Osteoblast (primary cell): ENCODE results near the gene NOB1. TPM values are rescaled to one million over a fixed set of nuclear protein-coding genes. Genes with fewer than 3 reads are reported as not detected.
"Not testable (repeated sequence)": the region's sequence is repeated elsewhere in the genome, so short reads cannot be mapped to it uniquely, and the experiment has no call there.

Experiments used
- DNase-seq: peaks from one replicate; pipeline ENCODE4 v3.0.0; 2011; ENCODE audit warnings: low spot score, mixed read lengths; ENCODE audit not compliant: insufficient read length; ENCODE audit errors: missing footprints
- H2AFZ ChIP-seq: 2 replicates; pipeline ENCODE4 v1.6.0; 2011; ENCODE audit warnings: mild to moderate bottlenecking, low read length
- H3K27ac ChIP-seq: 2 replicates; pipeline ENCODE4 v1.5.1; 2011; ENCODE audit warnings: mild to moderate bottlenecking, low read depth, low read length, moderate library complexity
- H3K27me3 ChIP-seq: 2 replicates; pipeline ENCODE4 v1.6.0; 2012; ENCODE audit warnings: mild to moderate bottlenecking, control low read depth, inconsistent platforms, low read length, moderate library complexity; ENCODE audit not compliant: insufficient read depth
- H3K36me3 ChIP-seq: 2 replicates; pipeline ENCODE4 v1.5.1; 2011; ENCODE audit warnings: mild to moderate bottlenecking, low read length, control low read depth, moderate library complexity; ENCODE audit not compliant: insufficient read depth
- H3K4me1 ChIP-seq: 2 replicates; pipeline ENCODE4 v1.5.1; 2011; ENCODE audit warnings: mild to moderate bottlenecking, low read length, control low read depth, moderate library complexity; ENCODE audit not compliant: insufficient read depth
- H3K4me2 ChIP-seq: 2 replicates; pipeline ENCODE4 v1.6.0; 2011; ENCODE audit warnings: mild to moderate bottlenecking, low read length; ENCODE audit not compliant: insufficient read depth
- H3K4me3 ChIP-seq: fragments of 200-600 bp; sonication (generic); 3 replicates; pipeline ENCODE4 v1.5.1; 2012; ENCODE audit warnings: mild to moderate bottlenecking, low read length, inconsistent platforms; ENCODE audit not compliant: insufficient read depth
- H3K79me2 ChIP-seq: 2 replicates; pipeline ENCODE4 v1.6.0; 2012; ENCODE audit warnings: mild to moderate bottlenecking, low read length, control low read depth, inconsistent platforms; ENCODE audit not compliant: insufficient read depth
- H3K9me3 ChIP-seq: 2 replicates; pipeline ENCODE4 v1.5.1; 2011; ENCODE audit warnings: low read depth, low read length, control low read depth
- H4K20me1 ChIP-seq: 2 replicates; pipeline ENCODE4 v1.6.0; 2012; ENCODE audit warnings: mild to moderate bottlenecking, low read length, control low read depth; ENCODE audit not compliant: insufficient read depth
- total RNA-seq: library from RNA; depleted of rRNA; stranded (reverse); fragments of >200 nt; gene quantifications from 2 replicates; pipeline ENCODE4 v1.2.3, GENCODE V29; 2012
- TF ChIP-seq, protein P1 (sequence below): IDR thresholded peaks from 2 replicates; pipeline ENCODE4 v1.5.1; 2011; ENCODE audit warnings: mild to moderate bottlenecking, low read depth, low read length, moderate library complexity; ENCODE audit errors: extremely low read depth

The NOB1 gene
- total RNA-seq, 1 donor = 35.5 TPM

GRCh38 chr16:69761983-69762813, 7.5 kb upstream of the NOB1 start, which contains the start of gene WWP2:
Gene WWP2, plus strand, starts transcription at chr16:69762332. Its CDS starts 24,679 bp downstream, at chr16:69787011.
- Histone ChIP-seq H3K4me3 (peak within 1 kb of the TSS; percentile 99), H3K9me3 (no peaks in the 10 kb centered on the region), H2AFZ (peak within 1 kb of the TSS; percentile 100), H4K20me1 (peaks cover 6% of the 10 kb centered on the region), H3K4me1 (peaks cover 12% of the 10 kb centered on the region), H3K27ac (peak within 1 kb of the TSS; percentile 85), H3K4me2 (peak within 1 kb of the TSS; percentile 99), H3K36me3 (no peaks in the 10 kb centered on the region), H3K79me2 (peaks cover 49% of the 10 kb centered on the region), H3K27me3 (no peaks in the 10 kb centered on the region)
- TF ChIP-seq, protein P1, sequence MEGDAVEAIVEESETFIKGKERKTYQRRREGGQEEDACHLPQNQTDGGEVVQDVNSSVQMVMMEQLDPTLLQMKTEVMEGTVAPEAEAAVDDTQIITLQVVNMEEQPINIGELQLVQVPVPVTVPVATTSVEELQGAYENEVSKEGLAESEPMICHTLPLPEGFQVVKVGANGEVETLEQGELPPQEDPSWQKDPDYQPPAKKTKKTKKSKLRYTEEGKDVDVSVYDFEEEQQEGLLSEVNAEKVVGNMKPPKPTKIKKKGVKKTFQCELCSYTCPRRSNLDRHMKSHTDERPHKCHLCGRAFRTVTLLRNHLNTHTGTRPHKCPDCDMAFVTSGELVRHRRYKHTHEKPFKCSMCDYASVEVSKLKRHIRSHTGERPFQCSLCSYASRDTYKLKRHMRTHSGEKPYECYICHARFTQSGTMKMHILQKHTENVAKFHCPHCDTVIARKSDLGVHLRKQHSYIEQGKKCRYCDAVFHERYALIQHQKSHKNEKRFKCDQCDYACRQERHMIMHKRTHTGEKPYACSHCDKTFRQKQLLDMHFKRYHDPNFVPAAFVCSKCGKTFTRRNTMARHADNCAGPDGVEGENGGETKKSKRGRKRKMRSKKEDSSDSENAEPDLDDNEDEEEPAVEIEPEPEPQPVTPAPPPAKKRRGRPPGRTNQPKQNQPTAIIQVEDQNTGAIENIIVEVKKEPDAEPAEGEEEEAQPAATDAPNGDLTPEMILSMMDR = no peak
- DNase-seq = peak; percentile 97

DNA sequence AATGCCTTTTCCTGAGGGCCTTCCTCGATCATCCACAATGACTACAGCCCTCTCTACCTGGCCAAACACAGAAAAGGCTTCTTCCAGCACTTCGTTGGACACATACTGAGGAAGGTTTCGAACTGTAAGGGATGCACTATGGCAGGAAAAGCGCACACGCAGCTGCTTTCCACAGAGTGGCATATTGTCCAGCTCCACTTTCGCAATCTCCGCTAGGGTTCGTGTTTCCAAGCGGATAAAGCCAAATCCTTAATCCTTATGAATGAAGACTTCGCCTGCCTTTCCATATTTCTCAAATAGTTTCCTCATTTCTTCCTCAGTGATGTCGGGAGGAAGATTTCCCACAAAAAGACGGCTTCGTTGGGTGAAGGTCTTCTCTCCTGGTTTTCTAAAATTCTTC, 2.6 kb upstream of the NOB1 start:
- not testable (repeated sequence) for H4K20me1 ChIP-seq, H3K27ac ChIP-seq, H3K4me3 ChIP-seq, H3K4me2 ChIP-seq, H3K9me3 ChIP-seq, H3K36me3 ChIP-seq, DNase-seq, H3K27me3 ChIP-seq, H3K4me1 ChIP-seq
- Histone ChIP-seq H2AFZ (peak overlapping the region; percentile 56), H3K79me2 (peaks cover 27% of the 10 kb centered on the region)

- TF ChIP-seq, protein P1 = no peak
- Histone ChIP-seq H3K36me3 (peaks cover 8% of the 10 kb centered on the region), H3K4me3 (no peak overlapping the region), H3K9me3 (no peaks in the 10 kb centered on the region), H3K4me1 (peaks cover 3% of the 10 kb centered on the region), H3K27me3 (no peaks in the 10 kb centered on the region), H3K79me2 (peaks cover 31% of the 10 kb centered on the region), H2AFZ (no peak overlapping the region), H3K27ac (no peak overlapping the region), H4K20me1 (peaks cover 9% of the 10 kb centered on the region), H3K4me2 (no peak overlapping the region)
- no peak for DNase-seq
Observed at GRCh38 chr16:69756705-69757104, 2.0 kb upstream of the NOB1 start.

GRCh38 chr16:69754143-69754468, 620 bp downstream of the NOB1 start:
- DNase-seq = no peak
- H3K4me1 ChIP-seq = peaks cover 3% of the 10 kb centered on the region
- TF ChIP-seq, protein P1 = no peak
- H2AFZ ChIP-seq = peak overlapping the region; percentile 85
- H3K79me2 ChIP-seq = peaks cover 44% of the 10 kb centered on the region
- H3K27ac ChIP-seq = peak overlapping the region; percentile 82
- peak overlapping the region; percentile 96 for H3K4me2 ChIP-seq
- peaks cover 29% of the 10 kb centered on the region for H3K36me3 ChIP-seq
- peaks cover 9% of the 10 kb centered on the region for H4K20me1 ChIP-seq
- peak overlapping the region; percentile 88 for H3K4me3 ChIP-seq
- H3K9me3 ChIP-seq = no peaks in the 10 kb centered on the region
- no peaks in the 10 kb centered on the region for H3K27me3 ChIP-seq
